GDM1 (cell line): ENCODE measurements around the gene TFDP2.
"Not testable (repeated sequence)": the region's sequence is repeated elsewhere in the genome, so short reads cannot be mapped to it uniquely, and the experiment has no call there.

ENCODE experiments used
- DNase-seq: peaks from one replicate; lab custom pipeline; 2025; lab: John Stamatoyannopoulos, UW

Gene TFDP2, protein sequence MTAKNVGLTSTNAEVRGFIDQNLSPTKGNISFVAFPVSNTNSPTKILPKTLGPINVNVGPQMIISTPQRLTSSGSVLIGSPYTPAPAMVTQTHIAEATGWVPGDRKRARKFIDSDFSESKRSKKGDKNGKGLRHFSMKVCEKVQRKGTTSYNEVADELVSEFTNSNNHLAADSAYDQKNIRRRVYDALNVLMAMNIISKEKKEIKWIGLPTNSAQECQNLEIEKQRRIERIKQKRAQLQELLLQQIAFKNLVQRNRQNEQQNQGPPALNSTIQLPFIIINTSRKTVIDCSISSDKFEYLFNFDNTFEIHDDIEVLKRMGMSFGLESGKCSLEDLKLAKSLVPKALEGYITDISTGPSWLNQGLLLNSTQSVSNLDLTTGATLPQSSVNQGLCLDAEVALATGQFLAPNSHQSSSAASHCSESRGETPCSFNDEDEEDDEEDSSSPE

DNA sequence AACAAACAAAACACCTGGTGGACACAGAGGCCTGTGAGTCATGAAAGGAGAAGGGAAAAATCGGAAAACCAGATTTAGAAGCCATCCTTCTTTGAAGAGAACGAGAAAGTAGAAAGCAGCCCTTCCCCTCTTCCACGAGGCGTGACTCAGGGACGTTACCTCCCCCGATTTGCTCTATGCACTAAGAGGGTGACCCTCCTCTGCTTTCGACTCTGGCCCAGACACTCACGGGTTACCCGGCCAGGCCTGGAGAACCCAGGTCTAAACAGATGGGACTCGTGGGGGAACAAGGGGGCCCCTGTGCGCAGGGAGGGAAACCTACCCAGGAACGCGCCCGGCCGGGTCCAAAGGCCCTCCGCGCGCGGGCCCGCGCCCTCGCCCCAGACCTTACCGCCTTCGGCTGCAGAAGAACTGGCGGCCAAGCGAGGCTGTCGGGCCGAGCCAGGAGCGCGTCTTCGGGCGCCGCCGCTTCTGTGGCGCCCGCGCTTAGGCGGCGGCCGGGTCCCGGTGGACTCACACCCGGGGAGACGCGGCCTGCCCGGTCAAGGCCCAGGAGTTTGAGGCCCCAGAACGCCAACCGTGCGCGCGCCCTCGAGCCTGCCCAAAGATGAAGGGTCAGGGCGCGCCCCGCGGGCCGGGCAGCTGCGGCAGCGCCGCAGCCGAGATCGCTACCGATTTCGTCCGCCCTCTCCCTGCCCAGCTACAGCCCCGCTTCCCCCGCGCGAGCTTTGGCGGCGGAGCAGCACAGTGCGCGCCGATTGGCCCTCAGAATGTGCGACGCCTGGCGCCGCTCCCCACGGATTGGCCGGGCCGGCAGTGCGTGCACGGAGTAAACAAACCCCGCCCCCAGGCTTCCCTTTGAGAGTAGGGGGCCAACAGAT lies at the start of gene TFDP2:
TFDP2 (minus strand) TSS at position 753 of the 881 bp plus-strand sequence. CDS start 47,795 bp downstream, outside the sequence.
- peak; percentile 85 for DNase-seq

GRCh38 chr3:142188846-142189245 lies 39.5 kb upstream of the TFDP2 start:
- no peak for DNase-seq

DNA sequence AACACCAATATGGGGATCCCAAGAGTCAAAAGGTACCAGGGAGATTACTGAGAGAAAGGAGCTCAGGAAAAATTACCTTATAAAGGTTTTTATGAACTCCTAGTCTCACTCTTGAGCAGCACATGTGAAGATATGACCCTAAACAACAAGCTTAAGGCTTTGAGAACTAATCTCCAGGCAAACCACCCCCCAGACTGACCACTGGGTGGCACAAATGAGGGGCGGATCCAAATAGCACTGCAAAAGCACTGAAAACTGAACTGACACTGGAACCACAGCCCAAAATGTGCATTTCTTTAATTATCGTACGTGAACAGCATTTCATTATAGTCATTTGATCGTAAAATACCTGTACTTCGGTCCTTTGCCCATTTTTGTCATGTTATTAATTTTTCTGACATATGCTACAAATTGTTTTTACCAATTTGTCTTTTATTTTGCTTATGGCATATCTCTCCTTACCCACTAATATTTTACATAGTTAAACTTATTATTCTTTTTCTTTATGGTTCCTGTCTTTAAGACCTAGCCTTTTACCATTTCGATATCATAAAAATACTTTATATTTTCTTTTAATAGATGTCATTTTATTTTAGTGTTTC lies 31.5 kb upstream of the TFDP2 start:
- no peak for DNase-seq

DNA sequence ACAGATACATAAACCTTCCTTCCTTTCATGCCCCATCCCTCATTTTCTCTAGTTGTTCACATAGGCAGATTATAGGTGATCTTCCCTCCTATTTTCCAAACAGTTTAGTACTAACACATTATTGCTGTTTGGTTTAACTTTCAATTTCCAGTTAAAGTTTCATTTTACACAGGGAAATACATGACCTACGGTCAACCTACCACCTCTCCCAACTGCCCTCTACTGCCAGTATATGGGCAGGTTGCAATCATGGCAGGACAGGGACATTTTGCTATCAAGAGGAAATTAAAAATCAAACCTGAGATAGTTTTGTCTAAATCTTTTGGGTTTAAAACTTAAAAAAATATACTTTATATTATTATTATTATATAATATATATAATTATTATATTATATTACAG lies 26.1 kb upstream of the TFDP2 start:
- no peak for DNase-seq

DNA sequence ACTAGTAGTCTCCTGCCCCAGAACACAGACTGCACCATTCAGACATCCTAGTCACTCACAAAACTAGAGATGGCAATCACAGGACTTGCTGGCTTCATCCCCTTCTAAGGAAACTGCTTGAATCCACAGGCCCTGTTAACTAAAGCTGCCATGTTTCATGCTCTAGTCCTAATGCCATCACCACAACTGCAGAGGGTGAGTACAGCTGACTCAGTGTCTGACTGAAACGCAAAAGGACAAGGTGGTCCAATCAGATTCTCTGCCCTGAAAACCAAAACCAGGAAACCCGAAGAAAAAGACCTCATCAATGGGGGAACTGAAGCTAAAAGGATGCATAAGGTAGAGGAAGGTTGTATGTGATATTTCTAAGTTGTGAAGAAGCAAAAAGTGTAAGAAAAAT lies 25.2 kb upstream of the TFDP2 start:
- no peak for DNase-seq

GRCh38 chr3:142168514-142168913 lies 19.2 kb upstream of the TFDP2 start:
- DNase-seq: no peak

DNA sequence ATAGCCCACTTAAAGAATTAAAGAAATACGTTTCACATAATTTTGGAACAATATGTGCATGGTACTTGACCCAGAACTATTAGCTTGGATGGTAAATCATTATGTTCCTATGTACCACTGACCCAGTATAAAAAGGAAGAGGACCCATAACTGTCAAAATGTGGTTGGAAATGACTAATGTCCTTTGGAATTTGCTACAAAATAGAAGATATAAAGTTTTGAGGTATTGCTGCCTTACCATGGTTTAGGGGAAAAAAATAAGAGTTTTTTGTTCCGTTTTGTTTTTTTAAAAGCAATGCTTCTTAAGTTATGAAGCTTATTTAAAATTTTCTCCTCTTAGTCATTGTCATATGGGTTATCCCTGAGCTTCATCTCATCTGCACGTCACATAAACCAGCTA lies 15.8 kb upstream of the TFDP2 start:
- no peak for DNase-seq

GRCh38 chr3:142159083-142159740 lies 9.9 kb upstream of the TFDP2 start:
- DNase-seq: no peak

DNA sequence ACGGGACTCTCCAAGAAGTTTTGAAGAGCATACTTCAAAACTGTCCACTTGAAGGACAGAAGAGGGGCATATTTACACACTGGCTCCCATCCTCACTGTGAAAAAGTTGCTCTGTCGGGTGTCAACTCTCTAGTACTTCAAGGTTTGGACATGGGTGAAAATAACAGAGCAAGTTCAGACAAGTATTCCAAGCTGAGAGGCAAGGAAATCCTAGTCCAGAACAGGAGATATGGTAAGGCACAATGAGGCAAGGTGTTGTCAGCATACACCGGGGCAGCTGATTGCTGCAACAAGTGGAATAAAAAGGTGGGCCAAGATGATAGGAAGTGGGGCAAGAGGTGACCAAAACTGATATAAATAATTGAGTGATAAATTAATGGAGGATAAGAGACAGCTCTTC lies 4.8 kb upstream of the TFDP2 start:
- no peak for DNase-seq

DNA sequence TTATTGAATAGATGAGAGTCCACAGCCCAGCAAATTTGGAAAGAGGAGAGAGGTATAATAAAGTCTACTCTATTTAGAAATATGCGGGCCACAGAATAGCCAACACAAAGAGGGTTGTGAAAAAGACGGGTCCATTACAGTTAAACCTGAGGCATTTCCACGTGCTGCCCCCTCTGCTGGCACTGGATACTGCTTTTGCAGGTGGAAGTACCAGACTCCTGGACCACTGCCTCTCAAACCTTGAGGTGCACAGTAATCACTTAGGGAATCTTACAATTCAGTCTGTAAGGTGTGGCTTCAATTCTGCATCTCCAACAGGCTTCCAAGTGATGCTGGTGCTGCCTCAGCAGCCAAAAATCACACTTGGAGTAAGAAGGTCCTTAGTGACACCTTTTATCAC lies 3.0 kb upstream of the TFDP2 start:
- no peak for DNase-seq

DNA sequence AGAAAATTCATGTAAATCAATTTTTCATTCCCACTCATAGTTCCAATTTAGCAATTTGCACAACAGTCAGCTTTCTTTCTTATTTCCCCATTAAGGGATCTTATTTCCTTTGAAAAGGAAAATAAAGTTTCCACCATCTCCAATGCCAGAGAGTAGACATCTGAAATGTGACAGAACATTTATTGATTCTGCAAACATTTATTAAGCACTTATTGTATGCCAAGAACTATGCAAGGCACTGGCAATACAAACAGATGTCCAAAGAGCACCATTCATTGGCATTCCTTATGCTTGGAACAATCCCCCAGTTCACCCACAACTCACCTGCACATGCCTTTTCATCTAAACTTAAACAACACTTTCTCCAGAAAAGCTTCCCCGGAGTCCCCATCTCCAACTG lies 2.5 kb upstream of the TFDP2 start:
- DNase-seq: no peak

DNA sequence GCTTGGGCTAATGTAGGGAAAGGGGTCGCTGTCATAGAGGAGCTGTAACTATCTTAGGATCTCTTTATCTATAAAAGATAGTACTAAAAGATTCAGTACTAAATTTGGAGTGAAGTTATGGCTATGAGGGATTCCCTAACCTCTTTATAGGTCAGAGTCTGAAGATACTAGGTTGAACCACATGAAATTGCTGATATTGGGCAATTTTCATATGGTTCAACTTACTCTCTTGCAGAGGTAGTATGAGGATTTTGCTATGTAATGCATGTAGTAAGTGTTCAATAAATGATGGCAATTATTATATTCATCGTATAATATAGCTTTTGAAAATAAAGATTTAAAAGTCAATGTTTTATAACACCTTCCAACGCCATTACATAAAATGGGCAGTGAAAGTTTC lies 1.9 kb upstream of the TFDP2 start:
- DNase-seq: no peak

- no peak for DNase-seq
Observed at GRCh38 chr3:142150271-142150670, 927 bp upstream of the TFDP2 start.

GRCh38 chr3:142149673-142149992 lies 289 bp upstream of the TFDP2 start:
- DNase-seq: no peak

DNA sequence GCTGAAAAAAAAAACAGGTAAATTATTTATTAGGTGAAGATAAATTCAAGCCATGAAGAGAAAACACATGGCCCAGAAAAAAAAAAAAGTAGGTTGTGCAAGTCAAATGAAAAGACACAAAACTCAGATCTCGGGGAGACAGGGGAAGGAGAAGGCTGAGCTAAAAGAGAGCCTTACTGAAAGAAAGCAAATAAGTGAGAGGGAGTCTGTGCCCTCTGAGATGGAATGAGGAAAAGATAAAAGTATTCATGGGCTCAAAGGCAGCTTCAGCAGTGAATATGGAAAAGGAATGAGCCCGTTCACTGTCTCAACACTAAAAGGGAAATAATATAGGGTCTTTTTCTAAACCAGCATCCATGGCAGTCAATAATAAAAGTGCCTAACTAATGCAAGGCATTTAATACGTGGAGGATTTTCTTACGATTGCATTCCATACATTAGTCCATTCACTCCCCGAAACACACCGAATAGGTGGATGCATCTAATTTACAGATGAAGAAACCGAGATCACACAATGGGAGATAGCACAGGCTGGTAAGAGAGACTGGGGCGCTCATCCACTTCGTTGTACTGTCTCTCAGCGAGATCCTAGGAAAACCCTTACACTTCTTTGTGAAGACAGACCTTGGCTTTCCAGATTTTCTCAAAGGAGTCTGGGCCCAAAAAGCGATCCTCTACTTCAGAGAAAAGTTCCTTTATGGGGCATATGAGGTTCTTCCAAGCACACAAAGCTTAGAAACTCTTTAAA lies 1.1 kb downstream of the TFDP2 start:
- no peak for DNase-seq

DNA sequence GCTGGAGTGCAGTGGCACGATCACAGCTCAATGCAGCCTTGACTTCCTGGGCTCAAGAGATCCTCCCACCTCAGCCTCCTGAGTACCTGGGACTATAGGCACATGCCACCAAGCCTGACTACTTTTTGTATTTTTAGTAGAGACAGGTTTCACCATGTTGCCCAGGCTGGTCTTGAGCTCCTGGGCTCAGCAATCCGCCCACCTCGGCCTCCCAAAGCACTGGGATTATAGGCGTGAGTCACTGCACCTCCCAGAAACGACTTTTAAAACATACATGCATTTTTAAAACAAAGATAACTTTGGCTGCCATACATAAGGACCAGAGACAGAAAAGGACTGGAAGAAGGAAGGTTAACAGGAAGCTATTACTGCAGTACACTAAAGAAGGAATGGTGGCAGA lies 4.8 kb downstream of the TFDP2 start:
- not testable (repeated sequence) for DNase-seq

DNA sequence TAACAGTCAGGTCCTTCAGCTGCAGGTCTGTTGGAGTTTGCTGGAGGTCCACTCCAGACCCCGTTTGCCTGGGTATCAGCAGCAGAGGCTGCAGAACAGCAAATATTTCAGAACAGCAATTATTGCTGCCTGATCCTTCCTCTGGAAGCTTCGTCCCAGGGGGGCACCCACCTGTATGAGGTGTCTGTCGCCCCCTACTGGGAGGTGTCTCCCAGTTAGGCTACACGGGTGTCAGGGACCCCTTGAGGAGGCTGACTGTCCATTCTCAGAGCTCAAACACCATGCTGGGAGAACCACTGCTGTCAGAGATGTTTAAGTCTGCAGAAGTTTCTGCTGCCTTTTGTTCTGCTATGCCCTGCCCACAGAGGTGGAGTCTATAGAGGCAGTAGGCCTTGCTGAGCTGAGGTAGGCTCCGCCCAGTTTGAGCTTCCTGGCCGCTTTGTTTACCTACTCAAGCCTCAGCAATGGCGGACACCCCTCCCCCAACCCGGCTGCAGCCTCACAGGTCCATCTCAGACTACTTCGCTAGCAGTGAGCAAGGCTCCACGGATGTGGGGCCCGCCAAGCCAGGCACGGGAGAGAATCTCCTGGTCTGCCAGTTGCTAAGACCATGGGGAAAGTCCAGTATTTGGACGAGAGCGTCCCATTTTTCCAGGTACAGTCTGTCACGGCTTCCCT lies 8.6 kb downstream of the TFDP2 start:
- not testable (repeated sequence) for DNase-seq

GRCh38 chr3:142137089-142137488 lies 12.3 kb downstream of the TFDP2 start:
- DNase-seq: not testable (repeated sequence)

GRCh38 chr3:142134799-142135325 lies 14.5 kb downstream of the TFDP2 start:
- DNase-seq: no peak

DNA sequence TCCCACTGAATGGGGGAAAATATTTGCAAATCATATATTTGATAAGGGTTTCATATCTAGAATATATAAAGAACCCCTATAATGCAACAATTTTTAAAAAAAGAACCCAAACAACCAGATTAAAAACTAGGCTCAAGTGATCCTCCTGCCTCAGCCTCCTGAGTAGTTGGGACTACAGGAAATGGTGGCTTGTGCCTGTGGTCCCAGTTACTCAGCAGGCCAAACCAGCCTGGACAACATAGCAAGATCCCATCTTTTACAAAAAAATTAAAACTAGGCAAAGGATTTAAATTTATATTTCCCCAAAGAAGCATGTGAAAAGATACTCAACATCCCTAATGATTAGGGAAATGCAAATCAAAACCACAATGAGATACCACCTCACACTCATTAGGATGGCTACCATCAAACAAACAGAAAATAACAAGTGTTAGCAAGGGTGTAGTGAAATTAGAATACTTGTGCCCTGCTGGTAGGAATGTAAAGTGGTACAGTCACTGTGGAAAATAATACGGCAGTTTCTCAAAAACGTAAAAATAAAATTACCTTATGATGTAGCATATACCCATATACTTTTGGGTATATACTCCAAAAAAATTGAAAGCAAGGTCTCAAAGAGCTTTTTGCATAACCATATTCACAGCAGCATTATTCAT lies 19.7 kb downstream of the TFDP2 start:
- DNase-seq: no peak
